AG09309 (cell line): ENCODE data around the gene PPA2.
"Not testable (repeated sequence)": the region's sequence is repeated elsewhere in the genome, so short reads cannot be mapped to it uniquely, and the experiment has no call there.

Source experiments
- DNase-seq: peaks from one replicate; pipeline ENCODE4 v3.0.0-alpha.2; 2010; ENCODE audit warnings: low read depth
- H3K4me3 ChIP-seq: 2 replicates; pipeline ENCODE4 v1.5.1; 2011; ENCODE audit warnings: mild to moderate bottlenecking, low read depth, low read length, moderate library complexity; ENCODE audit not compliant: control insufficient read depth
- TF ChIP-seq, protein P1 (sequence below): IDR thresholded peaks from 2 replicates; pipeline ENCODE4 v1.5.1; 2011; ENCODE audit warnings: mild to moderate bottlenecking, low read depth, low read length, inconsistent platforms; ENCODE audit not compliant: insufficient read depth, control insufficient read depth; ENCODE audit errors: missing control alignments

The PPA2 gene

DNA sequence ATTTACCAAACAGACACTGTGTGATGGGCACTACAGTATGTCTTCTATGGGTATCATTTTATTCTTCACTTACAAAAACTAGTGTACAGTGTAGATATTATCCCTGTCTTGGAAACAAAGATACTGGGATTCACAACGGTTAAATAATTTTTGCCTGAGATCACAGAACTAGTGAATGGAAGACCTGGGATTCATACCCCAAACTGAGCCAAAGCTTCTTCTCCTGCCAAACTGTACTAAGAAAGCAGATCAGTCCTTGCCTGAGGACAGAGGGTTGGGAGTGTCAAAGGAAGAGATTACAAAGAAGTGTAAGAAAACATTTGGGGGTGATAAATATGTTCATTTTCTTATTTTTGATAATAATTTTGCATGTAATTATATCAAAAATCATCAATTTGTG is 43.1 kb downstream of the PPA2 start:
- DNase-seq, result no peak
- H3K4me3 ChIP-seq, result no peak overlapping the region
- TF ChIP-seq, protein P1, sequence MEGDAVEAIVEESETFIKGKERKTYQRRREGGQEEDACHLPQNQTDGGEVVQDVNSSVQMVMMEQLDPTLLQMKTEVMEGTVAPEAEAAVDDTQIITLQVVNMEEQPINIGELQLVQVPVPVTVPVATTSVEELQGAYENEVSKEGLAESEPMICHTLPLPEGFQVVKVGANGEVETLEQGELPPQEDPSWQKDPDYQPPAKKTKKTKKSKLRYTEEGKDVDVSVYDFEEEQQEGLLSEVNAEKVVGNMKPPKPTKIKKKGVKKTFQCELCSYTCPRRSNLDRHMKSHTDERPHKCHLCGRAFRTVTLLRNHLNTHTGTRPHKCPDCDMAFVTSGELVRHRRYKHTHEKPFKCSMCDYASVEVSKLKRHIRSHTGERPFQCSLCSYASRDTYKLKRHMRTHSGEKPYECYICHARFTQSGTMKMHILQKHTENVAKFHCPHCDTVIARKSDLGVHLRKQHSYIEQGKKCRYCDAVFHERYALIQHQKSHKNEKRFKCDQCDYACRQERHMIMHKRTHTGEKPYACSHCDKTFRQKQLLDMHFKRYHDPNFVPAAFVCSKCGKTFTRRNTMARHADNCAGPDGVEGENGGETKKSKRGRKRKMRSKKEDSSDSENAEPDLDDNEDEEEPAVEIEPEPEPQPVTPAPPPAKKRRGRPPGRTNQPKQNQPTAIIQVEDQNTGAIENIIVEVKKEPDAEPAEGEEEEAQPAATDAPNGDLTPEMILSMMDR, result no peak

DNA sequence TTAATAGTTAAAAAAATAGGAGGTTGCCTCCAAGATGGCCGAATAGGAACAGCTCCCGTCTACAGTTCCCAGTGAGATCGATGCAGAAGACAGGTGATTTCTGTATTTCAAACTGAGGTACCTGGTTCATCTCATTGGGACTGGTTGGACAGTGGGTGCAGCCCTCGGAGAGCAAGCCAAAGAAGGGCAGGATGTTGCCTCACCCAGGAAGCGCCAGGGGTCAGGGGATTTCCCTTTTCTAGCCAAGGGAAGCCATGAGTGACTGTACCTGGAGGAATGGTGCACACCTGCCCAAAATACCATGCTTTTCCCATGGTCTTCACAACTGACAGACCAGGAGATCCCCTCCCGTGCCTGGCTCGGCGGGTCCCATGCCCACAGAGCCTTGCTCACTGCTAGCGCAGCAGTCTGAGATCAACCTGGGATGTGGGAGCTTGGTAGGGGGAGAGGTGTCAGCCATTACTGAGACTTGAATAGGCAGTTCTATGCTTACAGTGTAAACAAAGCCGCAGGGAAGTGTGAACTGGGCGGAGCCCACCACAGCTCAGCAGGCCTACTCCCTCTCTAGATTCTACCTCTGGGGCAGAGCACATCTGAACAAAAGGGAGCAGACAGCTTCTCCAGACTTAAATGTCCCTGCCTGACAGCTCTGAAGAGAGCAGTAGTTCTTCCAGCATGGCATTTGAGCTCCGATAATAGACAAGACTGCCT is 47.5 kb downstream of the PPA2 start:
- no peak overlapping the region for H3K4me3 ChIP-seq
- DNase-seq, result no peak
- TF ChIP-seq, protein P1, result no peak

DNA sequence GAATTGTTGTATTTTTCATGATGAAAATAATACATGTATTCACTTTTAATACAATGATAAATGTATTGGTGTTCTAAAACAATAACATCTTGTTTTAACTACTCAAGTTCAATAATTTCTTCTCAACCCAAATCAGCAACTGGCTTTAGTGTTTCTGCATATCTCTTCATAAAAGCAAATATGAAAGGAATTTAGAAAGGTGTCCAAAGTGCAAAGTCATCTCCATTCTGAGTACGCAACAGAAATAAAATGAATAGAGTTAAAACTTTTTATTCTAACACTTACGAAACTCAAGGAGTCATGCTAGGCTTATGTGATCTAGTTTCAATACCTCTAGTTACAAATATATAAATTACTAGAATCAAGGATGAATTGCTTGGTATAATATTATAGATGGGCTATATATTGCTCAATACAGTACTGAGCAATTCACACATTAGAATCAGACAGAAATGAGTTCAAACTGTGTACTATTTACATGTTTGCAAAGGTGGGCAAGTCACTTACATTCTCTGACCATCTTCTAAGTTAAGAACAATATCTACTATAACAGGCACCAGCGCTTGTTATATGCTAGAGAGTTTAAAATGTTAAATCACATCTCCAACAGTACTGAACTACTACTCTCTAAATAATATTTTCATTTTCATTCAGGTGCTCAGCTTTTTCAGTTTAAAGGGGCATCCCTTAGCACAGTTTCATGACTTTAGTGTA is 51.5 kb downstream of the PPA2 start:
- H3K4me3 ChIP-seq, result no peak overlapping the region
- DNase-seq, result no peak
- TF ChIP-seq, protein P1, result no peak

DNA sequence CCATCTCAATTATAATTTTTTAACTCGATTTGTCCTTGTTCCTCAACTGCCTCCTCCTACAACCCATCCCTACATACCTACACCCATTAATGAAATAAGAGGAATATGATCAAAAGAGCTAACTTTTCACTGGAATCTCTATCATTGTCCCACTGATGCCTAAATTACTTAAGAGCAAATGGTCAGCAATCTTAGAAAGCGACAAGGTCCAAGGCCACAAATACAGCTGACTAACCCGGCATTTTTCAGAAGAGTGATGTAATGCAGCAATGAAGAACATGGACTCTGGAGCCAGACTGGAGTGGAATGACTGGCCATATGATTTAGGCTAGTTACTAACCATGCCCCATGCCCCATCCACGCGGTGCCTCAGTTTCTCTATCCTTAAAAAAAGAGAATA is 56.2 kb downstream of the PPA2 start:
- TF ChIP-seq, protein P1, result no peak
- DNase-seq, result no peak
- H3K4me3 ChIP-seq, result no peak overlapping the region

DNA sequence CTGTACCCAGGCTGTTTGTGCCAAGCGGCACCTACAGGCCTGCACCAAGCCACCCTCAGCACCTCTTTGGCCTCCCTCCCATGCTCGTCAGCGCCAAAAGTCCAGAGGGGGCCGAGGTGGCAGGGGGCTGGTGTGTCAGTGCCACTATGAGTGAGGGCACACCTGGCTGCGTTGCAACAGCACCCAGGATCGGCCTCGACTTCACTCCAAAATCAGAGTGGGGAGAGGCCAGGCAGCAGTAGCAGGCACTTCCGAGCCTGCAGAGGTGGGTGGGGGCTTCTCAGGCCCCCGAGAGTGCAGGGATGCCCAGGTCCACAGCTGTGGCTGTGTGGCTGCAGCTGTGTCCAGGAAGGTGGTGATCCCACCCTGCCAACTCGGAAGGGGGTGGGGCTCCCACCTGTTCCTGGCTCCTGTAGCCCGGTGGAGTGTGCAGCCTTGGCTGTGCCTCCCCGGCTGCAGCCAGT is 58.5 kb downstream of the PPA2 start:
- no peak for DNase-seq
- no peak overlapping the region for H3K4me3 ChIP-seq
- TF ChIP-seq, protein P1, result no peak

DNA sequence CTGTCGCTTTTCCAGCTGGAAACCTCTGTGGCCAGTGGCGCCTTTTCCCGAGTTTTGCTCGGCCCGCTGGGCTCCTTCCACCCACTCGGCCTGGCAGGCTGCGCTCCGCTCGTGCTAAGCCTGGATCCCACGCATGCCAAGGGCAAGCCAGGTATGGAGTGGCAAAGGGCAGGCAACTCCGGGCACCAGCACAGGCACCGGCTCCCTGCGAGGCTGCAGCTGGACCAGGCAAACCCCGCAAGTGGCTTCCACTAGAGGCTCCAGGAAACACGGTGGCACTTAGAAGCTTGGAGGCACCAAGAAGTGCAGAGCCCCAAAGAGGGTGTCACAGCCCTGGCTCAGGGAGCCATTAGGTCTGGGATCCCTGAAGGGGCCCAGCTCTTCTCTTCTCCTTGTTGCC is 59.5 kb downstream of the PPA2 start:
- no peak overlapping the region for H3K4me3 ChIP-seq
- TF ChIP-seq, protein P1, result no peak
- no peak for DNase-seq

DNA sequence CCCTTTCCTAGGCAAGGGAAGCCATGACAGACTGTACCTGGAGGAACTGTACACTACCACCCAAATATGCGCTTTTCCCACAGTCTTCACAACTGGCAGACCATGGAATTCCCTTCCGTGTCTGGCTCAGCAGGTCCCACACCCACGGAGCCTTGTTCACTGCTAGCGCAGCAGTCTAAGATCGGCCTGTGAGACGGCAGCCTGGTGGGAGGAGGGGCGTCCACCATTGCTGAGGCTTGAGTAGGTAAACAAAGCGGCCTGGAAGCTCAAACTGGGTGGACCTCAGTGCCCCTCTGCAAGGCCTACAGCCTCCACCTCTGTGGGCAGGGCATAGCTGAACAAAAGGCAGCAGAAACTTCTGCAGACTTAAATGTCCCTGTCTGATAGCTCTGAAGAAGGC is 64.7 kb downstream of the PPA2 start:
- DNase-seq, result not testable (repeated sequence)

More for the DNA sequence above, 64.7 kb downstream of the PPA2 start:
- H3K4me3 ChIP-seq, result not testable (repeated sequence)
